Measurements from ENCODE around the gene STK10.
A peak's percentile ranks its signal among the peaks of the same experiment; 100 is the strongest.

STK10 gene

GRCh38 chr5:172141949-172142319, 46.1 kb downstream of the STK10 start:
- no peak for DNase-seq

DNA sequence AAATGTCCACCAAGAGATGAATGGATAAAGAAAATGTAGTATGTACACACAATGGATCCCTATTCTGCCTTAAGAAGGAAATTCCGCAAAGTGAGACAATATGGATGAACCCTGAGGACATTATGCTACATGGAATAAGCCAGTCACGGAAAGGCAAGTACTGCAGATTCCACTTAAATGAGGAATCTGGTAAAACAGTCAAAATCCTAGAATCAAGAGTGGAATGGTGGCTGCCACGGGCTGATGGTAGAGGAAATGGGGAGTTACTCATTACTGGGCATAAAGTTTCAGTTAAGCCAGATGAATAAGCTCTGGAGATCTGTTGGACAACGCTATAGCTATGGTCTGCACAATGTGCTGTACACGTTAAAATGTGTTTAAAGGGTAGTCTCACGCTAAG, 47.2 kb downstream of the STK10 start:
- no peak for DNase-seq

DNA sequence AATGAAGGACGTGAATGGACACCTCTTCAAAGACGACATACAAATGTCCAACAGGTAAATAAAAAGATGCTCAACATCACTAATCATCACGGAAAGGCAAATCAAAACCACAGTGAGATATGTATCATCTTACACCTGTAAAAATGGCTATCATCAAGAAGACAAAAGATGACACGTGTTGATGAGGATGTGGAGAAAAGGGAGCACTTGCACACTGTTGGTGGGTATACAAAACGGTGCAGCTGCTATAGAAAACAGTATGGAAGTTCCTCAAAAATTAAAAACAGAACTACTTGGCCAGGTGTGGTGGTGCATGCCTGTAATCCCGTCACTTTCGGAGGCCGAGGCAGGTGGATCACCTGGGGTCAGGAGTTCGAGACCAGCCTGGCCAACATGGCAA, 47.9 kb downstream of the STK10 start:
- no peak for DNase-seq

GRCh38 chr5:172137046-172137445, 51.0 kb downstream of the STK10 start:
- no peak for DNase-seq

DNA sequence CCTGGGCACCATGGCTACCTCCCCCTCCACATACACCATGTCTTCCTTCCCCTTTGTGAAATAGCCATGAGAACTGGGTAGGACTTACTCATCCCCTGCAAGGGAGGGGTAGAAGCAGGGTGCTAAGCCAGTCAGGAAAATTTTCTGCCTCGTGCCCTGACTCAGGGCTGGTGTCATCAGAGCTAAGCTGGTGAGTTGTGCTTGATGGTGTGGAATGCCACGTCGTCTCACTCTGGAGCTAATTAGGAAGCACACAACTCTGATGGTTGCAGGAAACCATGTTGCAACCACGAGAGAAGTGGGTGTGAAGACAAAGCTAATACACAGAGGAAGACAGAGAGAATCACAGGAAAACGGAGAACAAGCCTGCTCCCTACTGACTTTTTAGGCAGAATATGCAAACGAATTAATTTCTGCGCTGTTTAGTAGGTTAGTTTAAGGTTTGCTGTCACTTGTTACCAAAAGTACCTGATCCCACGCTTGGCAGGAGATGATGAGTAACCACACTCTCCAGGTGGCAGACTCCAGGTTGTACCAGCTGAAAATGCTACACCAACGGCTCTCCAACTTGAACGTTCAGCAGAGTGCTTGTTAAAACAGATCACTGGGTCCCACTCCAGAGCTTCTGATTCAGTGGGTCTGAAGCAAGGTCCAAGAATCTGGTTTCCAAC, 54.5 kb downstream of the STK10 start:
- peak; percentile 47 to 55 for DNase-seq

- DNase-seq = no peak
Measured at GRCh38 chr5:172131690-172132089, 56.3 kb downstream of the STK10 start.

DNA sequence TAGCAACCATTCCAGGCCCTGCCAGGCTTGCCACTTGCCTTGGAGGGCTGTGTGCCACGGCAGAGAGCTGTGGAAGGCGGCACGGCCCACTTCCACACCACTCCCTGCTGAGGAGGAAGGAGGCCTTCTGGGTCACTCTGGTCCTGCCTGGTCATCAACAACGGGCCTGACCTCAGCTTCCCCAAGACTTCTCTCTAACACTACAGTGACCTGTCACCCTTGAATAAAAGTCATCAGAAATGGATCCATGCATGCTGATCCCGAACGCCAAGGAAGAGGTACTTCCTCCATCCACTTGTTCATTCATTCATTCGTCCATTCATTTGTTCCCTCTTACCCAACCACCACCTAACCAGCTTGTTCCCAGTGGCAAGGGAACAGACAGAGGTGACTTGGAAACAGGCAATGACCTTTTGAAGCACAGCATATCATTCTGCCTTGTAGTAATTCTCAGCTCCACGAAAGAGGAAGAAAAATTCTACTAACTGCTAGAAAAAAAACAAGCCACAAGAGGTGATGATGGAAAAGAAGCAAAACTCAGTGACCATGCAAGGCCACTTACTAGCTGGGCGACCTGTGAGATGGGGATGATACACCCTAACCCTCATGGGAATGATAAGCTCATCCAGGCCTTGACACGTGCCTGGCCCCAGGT, 58.6 kb downstream of the STK10 start:
- no peak for DNase-seq

DNA sequence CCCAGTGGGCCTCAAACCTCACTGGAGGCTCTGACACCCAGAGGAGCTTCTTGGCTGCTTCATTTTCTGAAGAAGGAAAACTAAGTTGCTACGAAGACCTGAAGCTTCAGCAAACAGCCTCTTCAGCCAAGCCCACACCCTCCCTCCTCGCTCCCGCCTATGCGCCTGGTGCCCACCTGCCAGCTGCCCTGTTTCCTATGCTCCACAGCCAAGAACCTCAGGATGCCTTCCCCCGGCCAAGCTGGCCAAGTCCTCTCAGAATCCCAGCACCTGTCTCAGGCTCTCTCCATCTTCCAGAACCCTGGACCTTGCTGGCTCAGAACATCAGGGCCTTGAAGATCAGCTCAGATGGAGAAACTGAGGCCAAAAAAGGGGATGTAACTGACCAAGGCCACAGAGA, 60.4 kb downstream of the STK10 start:
- no peak for DNase-seq

GRCh38 chr5:172123269-172123692, 64.7 kb downstream of the STK10 start:
- DNase-seq = no peak

DNA sequence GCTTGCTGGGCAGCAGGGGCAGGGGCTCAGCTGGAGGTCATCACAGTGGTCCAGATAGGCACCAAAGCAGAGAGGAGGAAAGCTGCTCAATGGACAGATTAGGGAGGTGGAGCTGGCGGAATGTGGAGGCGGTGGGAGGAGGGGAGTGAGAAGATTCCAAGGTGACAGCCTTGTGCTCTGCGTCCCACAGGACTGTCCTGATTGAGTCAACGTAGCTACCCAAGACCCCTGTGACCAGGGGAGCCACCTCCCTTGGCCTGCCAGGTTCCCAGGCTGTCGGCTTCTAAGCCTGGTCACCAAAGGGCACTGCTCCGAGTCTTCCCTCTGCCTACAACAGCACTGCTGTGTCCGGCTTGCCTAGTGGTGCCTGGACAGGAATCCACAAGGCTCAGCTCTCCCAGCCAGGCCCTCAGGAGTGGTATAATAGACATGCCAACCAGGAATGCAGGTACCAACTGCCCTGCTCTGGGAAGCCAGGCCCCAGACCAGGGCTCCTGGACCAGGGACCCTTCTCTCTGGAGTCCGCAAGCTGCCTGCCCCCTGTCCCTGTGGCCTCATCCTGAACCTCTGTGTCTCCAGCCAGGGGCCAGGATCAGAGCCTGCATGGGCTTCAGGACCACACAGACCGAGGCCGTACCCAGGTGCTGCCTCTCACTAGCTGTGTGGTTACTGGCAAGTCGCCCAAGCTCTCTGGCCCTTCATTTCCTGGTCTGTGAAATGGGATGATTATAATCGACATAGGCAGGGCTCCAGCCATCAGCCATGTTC, 67.9 kb downstream of the STK10 start:
- no peak for DNase-seq

GRCh38 chr5:172118891-172119290, 69.1 kb downstream of the STK10 start:
- no peak for DNase-seq

DNA sequence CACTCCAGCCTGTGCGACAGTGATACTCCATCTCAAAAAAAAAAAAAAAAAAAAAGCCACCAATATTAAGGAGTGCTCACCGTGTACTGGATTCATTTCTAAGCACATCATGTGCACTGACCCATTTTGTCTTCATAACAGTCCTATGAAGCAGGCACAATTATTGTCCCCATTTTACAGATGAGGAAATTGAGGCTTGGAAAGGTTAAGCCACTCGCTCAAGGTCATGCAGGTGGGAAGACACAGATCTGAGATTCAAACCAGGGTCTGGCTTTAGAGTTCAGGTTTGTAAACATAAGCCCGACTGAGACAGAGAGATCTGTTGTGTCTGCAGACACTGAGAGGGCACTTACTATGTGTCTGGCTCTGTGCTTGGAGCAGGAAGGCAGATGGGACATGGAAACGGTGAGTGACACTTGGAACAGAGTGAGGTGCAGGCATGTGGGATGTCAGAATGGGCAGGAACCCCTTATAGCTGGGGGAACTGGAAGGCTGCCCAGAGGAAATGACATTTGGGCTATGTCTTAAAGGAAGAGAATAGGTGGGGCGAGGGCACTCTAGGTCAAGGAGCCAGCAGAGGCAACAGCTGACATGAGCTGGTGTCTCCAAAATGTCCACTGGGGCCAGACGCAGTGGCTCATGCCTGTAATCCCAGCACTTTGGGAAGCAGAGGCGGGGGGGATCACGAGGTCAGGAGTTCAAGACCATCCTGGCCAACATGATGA, 69.9 kb downstream of the STK10 start:
- DNase-seq = no peak

DNA sequence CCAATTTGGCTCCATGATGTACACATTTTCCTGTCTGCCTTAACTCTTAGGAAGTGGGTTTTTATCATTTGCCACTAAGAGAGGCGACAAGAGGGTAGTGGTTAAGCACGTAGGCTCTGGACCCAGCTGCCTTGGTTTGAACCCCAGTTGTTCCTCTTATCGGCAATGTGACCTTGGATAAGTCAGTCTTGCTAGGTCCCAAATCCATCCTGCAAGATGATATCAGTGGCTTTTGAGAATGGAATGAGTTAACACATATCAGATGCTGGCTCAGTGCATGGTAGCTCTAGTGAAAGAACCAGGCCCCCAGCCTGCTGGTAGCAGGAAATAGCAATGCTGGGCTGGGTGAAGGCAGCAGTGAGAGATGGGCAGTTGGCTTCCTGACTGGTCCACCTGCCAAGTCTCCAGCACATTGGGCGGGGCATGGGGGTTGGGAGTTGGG, 72.5 kb downstream of the STK10 start:
- DNase-seq = no peak

GRCh38 chr5:172114875-172115422, 73.1 kb downstream of the STK10 start:
- peak; percentile 62 to 68 for DNase-seq

- peak; percentile 58 for DNase-seq
Measured at GRCh38 chr5:172113036-172113435, 75.0 kb downstream of the STK10 start.

DNA sequence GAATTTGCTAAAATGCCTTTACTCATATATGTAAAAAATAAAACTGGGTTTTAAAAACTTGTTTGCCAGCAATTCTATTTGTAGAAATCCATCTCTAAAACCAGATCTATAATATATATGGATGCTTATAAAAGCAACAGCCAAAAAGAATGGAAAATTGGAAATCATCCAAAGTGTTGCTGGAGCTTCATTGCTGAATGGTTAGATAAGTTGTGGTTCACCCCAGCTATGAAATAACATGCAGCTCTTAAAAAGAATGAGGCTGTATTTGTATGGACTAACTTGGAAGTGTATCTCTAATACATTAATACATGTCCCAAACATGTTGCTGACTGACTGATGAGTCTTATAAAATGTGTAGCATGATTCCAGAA, 76.2 kb downstream of the STK10 start:
- DNase-seq = no peak

DNA sequence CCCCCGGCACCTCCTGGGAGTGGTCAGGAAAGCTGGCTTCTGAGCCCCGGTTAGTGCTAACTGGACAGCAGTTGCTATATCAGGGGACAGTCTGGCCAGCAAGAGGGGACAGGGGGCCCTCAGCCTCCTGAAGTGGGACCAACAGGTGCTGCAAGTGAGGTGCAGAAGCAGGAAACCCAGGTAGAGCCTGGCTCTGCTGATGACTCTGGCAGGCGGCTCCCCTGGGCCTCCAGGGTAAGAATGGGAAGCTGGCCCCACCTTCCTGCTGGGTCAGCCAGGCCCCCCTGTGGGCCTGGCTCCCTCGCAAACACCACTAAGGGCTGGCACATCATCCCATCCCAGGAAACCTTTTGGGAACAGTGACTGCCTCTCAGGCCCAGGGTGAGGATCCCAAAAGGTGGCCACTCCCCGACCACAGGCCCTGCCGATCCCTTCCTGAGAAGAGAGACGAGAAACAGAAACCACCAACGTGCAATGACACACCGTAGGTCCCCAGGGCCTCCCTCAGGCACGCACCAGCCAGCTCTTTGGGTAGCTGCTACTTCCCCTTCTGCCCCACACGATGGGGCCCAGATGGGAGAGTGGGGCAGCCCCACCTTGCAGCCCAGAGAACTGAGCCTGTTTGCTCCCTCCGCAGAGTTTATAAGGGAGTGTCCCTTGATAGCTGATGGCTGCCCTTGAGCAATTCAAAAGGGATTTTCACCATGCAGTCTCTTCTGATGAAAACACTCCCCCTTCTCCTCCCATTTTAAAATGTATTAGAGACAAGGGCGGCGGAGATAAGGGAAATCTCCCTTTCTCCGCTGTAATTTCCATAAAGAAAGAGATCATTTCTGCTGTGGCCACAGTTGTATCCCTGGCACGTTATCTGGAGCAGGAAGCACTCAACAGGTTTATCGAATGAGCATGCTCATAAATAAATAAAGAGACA, 76.8 kb downstream of the STK10 start:
- DNase-seq = peak; percentile 63 to 72

DNA sequence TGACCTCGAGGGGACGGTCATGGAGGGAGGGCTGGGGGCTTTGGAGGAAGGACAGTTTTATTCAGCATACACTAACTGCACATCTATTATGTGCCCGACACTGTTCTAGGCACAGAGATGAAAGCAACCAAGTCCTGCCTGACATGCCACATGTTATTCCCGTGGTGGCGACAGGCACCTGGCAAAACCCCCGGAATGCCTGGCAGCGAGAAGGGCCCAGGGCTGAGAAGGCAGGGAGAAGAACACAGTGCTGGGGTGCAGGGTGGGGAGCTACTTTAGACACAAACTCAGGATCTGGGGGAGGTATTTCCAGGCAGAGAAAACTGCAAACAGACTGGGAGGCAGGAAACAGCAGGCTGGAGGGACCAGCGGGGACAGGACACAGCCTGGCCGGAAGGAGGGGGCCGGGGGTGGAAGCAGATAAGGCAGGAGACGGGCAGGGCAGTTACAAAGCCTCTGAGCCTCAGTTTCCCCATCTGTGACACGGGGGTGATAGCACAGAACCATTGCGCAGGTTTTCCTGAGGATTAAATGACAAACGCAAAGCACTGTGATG, 77.7 kb downstream of the STK10 start:
- no peak for DNase-seq

DNA sequence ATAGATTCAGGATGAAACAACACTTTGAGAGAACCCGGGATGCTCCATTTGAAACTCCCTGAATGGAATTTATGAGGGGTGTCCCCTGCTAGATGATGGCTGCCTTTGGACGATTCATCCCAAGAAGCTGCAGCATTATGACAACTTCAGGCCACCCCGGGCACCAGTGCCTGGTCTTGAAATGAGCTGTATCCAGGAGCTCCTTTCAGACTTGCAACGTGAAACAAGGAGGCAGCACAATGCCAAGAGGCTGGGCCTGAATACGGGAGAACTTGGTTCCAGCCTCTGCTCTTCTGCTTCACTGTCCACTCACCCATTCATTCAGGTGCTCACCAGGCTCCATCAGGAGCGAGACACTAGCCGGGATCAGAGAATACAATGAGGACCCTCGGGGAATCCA, 78.3 kb downstream of the STK10 start:
- no peak for DNase-seq

DNA sequence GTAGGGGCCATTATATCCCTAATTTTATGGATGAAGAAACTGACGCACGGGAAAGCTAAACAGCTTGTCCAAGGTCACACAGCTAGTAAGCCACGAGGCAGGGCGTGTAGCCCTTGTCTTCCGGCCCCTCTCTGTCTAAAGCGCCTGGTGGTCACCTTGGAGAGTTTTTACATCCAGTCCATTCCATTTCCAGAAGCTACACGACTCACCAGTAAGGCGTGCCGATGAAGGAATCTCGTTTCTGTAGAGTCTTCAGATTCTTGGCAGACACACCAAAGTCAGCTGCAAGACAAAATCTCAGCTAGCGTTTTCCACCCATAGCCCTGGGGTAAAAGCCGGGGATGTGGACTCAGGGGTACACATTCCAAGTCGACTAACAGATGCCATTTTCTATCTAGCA, 80.5 kb downstream of the STK10 start:
- DNase-seq = no peak

DNA sequence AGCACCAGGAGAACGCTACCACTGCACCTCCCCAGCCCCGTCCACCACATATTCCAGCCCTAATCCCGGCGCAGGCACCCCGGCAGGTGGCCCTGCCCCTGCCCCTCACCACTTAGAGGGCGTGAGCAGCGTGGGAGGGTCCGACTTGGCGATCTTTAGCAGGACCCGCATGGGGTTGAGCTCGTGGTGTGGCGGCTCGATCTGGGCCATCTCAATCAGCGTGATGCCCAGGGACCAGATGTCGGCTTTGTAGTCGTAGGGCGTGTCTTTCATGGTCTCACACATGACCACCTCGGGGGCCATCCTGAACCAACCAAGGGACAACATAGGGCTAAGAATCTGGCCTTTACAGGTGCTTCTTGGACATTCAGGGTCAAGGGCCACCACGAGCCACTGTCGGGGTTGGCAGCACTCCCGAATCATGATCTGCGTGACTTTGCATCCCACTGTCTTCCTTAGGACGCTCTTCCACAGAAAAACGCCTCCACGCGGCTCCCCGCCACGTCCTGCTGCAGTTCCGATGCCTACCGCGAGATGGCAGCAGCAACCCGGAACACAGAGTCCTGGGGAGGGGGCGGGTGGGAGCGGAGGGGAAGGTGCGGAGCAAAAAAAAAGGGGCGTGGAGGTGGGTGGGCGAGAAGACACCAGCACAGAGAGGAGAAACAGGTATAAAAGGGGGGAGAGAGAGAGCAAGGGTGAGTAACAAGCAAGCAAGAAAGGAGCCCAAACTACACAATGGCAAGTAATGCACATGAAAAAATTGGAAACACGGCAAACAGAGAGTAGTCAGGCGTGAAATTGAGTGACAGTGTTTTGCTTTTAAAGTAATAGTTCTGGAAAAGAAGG, 81.3 kb downstream of the STK10 start:
- DNase-seq = peak; percentile 67

All from activated CD4-positive, alpha-beta T cell treated with anti-CD3 and anti-CD28 coated beads, Interleukin-2, amount 50 U/mL, for 4 hours (primary cell).